ENCODE measurements around the gene UGT2A1.
"Not testable (repeated sequence)": the region's sequence is repeated elsewhere in the genome, so short reads cannot be mapped to it uniquely, and the experiment has no call there.

The UGT2A1 gene

GRCh38 chr4:69653147-69653546 is at the start of gene UGT2A1:
UGT2A1 (minus strand) TSS chr4:69653247; CDS start chr4:69647644, 5,603 bp downstream.
- DNase-seq (ENCODE audit: low spot score), result no peak

- DNase-seq (ENCODE audit: low spot score), result no peak
Observed at GRCh38 chr4:69702201-69702600, 49.2 kb upstream of the UGT2A1 start.

- no peak for DNase-seq (ENCODE audit: low spot score)
Observed at GRCh38 chr4:69701696-69702095, 48.6 kb upstream of the UGT2A1 start.

- DNase-seq (ENCODE audit: low spot score), result no peak
Observed at GRCh38 chr4:69697536-69698242, 44.6 kb upstream of the UGT2A1 start.

GRCh38 chr4:69689599-69689998 is 36.6 kb upstream of the UGT2A1 start:
- DNase-seq (ENCODE audit: low spot score), result peak; percentile 26

GRCh38 chr4:69684804-69685203 is 31.8 kb upstream of the UGT2A1 start:
- DNase-seq (ENCODE audit: low spot score), result no peak

GRCh38 chr4:69668680-69669079 is 15.6 kb upstream of the UGT2A1 start:
- no peak for DNase-seq (ENCODE audit: low spot score)

- not testable (repeated sequence) for DNase-seq (ENCODE audit: low spot score)
Observed at GRCh38 chr4:69664009-69664408, 11.0 kb upstream of the UGT2A1 start.

GRCh38 chr4:69661130-69661803 is 8.2 kb upstream of the UGT2A1 start:
- not testable (repeated sequence) for DNase-seq (ENCODE audit: low spot score)

GRCh38 chr4:69658133-69658532 is 5.1 kb upstream of the UGT2A1 start:
- no peak for DNase-seq (ENCODE audit: low spot score)

- no peak for DNase-seq (ENCODE audit: low spot score)
Observed at GRCh38 chr4:69656653-69657158, 3.7 kb upstream of the UGT2A1 start.

- no peak for DNase-seq (ENCODE audit: low spot score)
Observed at GRCh38 chr4:69650872-69651271, 2.2 kb downstream of the UGT2A1 start.

- DNase-seq (ENCODE audit: low spot score), result no peak
Observed at GRCh38 chr4:69649629-69650028, 3.4 kb downstream of the UGT2A1 start.

- DNase-seq (ENCODE audit: low spot score), result no peak
Observed at GRCh38 chr4:69649207-69649606, 3.8 kb downstream of the UGT2A1 start.

- DNase-seq (ENCODE audit: low spot score), result no peak
Observed at GRCh38 chr4:69642961-69643360, 10.1 kb downstream of the UGT2A1 start.

- DNase-seq (ENCODE audit: low spot score), result no peak
Observed at GRCh38 chr4:69640289-69640688, 12.8 kb downstream of the UGT2A1 start.

GRCh38 chr4:69639542-69639941 is 13.5 kb downstream of the UGT2A1 start, which contains the start of gene UGT2A2:
UGT2A2 (minus strand) TSS chr4:69639642; CDS start chr4:69639640, 2 bp downstream.
- no peak for DNase-seq (ENCODE audit: low spot score)

- DNase-seq (ENCODE audit: low spot score), result no peak
Observed at GRCh38 chr4:69617083-69617694, 35.9 kb downstream of the UGT2A1 start.

GRCh38 chr4:69610484-69610883 is 42.6 kb downstream of the UGT2A1 start:
- no peak for DNase-seq (ENCODE audit: low spot score)

- no peak for DNase-seq (ENCODE audit: low spot score)
Observed at GRCh38 chr4:69601065-69601464, 52.0 kb downstream of the UGT2A1 start.

- no peak for DNase-seq (ENCODE audit: low spot score)
Observed at GRCh38 chr4:69600013-69600412, 53.0 kb downstream of the UGT2A1 start.

- no peak for DNase-seq (ENCODE audit: low spot score)
Observed at GRCh38 chr4:69594382-69594781, 58.7 kb downstream of the UGT2A1 start.

- no peak for DNase-seq (ENCODE audit: low spot score)
Observed at GRCh38 chr4:69591364-69591763, 61.7 kb downstream of the UGT2A1 start.
